B cell (primary cell): ENCODE results near the gene TTLL1.

Experiments
- EZH2 ChIP-seq: IDR thresholded peaks from 2 replicates; pipeline ENCODE4 v1.6.1; 2012; ENCODE audit warnings: borderline replicate concordance, low read depth, mild to moderate bottlenecking, moderate library complexity, low read length; ENCODE audit not compliant: insufficient read depth, poor library complexity, severe bottlenecking
- TF ChIP-seq, protein P1 (sequence below): fragments of 200-600 bp; IDR thresholded peaks from one replicate; pipeline ENCODE4 v1.8.0; 2022; ENCODE audit warnings: antibody characterized with exemption, mild to moderate bottlenecking

DNA sequence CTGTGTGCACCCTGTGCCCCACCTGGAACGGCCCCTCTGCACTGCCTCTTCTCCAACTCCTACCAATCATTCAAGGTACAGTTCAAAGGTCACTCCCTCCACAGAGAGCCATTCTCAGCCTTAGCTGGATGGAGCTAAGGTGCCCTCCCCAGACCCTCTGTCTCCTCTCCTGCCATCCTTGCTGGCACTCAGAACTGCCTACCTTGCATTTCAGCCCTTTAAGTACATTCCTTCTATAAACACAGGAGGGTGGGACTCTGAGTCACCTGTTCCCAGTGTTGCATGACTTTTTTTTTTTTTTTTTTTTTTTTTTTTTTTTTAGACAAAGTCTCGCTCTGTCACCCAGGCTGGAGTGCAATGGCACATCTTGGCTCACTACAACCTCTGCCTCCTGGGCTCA, 8.6 kb downstream of the TTLL1 start:
- TF ChIP-seq, protein P1, sequence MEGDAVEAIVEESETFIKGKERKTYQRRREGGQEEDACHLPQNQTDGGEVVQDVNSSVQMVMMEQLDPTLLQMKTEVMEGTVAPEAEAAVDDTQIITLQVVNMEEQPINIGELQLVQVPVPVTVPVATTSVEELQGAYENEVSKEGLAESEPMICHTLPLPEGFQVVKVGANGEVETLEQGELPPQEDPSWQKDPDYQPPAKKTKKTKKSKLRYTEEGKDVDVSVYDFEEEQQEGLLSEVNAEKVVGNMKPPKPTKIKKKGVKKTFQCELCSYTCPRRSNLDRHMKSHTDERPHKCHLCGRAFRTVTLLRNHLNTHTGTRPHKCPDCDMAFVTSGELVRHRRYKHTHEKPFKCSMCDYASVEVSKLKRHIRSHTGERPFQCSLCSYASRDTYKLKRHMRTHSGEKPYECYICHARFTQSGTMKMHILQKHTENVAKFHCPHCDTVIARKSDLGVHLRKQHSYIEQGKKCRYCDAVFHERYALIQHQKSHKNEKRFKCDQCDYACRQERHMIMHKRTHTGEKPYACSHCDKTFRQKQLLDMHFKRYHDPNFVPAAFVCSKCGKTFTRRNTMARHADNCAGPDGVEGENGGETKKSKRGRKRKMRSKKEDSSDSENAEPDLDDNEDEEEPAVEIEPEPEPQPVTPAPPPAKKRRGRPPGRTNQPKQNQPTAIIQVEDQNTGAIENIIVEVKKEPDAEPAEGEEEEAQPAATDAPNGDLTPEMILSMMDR: no peak
- no peak for TF ChIP-seq EZH2
